NK-92 (cell line): Measurements from ENCODE around the gene PIF1.
"Not testable (repeated sequence)": the region's sequence is repeated elsewhere in the genome, so short reads cannot be mapped to it uniquely, and the experiment has no call there.

Experiments used
- DNase-seq: peaks from one replicate; lab custom pipeline; 2025; ENCODE audit not compliant: unreplicated experiment; lab: John Stamatoyannopoulos, UW

Gene PIF1

GRCh38 chr15:64809649-64810496 is 15.6 kb downstream of the PIF1 start:
- DNase-seq: no peak

DNA sequence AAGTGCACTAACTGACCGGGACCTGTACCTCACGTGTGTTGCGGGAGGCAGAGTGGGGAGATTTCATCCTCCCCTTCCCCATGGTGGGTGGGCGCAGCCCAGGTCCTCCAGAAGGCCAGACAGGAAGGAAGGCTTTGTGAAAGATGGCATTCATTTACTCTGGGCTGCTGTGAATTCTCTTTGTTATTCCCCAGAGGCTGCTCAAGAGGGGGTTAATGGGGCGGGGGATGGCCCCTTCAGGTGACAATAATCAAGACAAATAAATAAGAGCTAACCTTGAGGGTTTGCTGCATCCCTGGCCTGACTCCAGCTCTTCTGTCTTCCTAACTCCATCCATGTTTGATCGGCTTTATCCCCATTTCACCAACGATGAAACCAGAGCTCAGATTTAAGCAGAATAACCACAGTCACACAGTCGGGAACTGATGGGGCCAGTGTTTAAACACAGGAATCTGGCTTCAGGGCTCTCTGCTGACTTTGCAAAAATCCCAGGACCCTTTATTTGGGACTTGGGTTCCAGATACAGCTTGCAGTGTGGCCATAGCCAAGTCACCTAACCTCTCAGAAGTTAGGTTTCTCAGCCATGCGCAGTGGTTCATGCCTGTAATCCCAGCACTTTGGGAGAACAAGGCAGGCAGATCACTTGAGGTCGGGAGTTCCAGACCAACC is 16.5 kb downstream of the PIF1 start:
- DNase-seq: no peak

- DNase-seq: no peak
Observed at GRCh38 chr15:64807751-64808222, 17.7 kb downstream of the PIF1 start.

- DNase-seq: no peak
Observed at GRCh38 chr15:64807051-64807749, 18.2 kb downstream of the PIF1 start.

DNA sequence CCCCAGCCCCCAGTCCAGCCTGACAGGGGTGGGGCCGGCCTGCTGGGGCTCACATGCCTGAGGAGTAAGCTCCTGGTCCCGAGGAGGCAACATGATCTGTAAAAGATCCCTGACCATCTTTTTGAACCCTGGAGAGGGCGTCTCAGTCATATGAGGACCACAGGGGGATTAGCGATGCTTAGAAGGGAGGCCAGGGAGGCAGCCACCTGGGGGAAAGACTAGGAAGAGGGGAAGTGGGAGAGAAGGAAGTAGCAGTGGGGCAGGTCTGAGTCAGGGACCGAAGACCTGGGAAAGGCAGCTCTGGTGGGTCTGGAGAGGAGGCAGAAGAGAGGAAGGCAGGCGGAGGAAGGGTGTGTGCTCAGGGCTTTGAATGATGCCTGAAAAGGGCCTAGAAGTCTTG is 18.9 kb downstream of the PIF1 start:
- no peak for DNase-seq

DNA sequence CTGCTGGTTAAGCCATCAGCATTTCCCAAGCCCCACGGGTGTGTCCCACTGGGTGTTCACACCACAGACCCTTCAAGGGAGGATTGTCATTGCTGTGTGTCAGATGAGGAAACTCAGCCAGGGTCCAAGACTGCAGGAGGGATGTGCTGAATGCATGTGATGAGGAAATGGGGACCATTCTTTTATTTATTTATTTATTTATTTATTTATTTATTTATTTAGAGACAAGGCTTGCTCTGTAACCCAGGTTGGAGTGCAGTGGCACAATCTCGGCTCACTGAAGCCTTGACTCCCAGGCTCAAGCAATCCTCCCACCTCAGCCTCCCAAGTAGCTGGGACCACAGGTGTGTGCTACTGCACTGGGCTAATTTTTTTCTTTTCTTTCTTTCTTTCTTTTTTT is 20.8 kb downstream of the PIF1 start:
- DNase-seq: no peak

DNA sequence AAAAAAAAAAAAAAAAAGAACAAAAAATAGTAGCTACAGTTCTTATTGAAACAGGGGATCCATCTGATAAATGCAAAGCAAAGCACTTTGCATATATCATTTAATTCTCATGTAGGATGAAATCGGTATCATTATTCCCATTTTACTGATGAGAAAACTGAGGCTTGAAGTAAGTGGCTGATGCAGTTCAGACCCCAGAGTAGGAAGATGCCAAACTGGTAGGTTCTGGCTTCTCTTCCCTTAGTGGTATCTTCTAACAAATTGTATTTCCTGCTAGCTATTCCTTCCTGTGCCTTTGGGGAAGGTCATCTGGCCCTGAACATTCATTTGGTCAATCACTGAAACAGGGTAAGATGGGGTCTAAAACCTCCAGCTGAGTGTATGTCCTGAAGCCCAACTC is 21.9 kb downstream of the PIF1 start:
- no peak for DNase-seq

GRCh38 chr15:64800476-64800875 is 25.0 kb downstream of the PIF1 start:
- no peak for DNase-seq

GRCh38 chr15:64798905-64799304 is 26.5 kb downstream of the PIF1 start:
- DNase-seq: not testable (repeated sequence)

DNA sequence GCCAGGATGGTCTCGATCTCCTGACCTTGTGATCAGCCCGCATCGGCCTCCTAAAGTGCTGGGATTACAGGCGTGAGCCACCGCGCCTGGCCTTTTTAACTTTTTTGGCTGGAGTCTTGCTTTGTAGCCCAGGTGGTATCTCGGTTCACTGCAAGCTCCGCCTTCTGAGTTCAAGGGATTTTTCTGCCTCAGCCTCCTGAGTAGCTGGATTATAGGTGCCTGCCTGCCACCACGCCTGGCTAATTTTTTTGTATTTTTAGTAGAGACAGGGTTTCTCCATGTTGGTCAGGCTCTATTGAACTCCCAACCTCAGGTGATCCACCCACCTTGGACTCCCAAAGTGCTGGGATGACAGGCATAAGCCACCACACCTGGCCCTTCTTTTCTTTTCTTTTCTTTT is 29.5 kb downstream of the PIF1 start:
- DNase-seq: not testable (repeated sequence)

- not testable (repeated sequence) for DNase-seq
Observed at GRCh38 chr15:64795299-64795698, 30.1 kb downstream of the PIF1 start.

- no peak for DNase-seq
Observed at GRCh38 chr15:64792282-64792681, 33.2 kb downstream of the PIF1 start.

- DNase-seq: no peak
Observed at GRCh38 chr15:64791401-64791800, 34.0 kb downstream of the PIF1 start.

DNA sequence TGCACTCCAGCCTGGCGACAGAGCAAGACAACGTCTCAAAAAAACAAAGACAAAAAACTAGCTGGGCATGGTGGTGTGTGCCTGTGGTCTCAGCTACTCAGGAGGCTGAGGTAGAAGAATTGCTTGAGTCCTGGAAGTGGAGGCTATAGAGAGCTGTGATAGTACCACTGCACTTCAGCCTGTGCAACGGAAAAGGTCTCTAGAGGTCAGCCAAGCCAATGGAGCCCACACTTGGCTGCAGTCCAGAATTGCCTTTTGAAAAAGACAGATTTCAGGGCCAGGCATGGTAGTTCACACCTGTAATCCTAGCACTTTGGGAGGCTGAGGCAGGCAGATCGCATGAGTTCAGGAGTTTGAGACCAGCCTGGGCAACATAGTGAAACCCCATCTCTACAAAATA is 41.7 kb downstream of the PIF1 start:
- DNase-seq: no peak

- no peak for DNase-seq
Observed at GRCh38 chr15:64782751-64783150, 42.7 kb downstream of the PIF1 start.

DNA sequence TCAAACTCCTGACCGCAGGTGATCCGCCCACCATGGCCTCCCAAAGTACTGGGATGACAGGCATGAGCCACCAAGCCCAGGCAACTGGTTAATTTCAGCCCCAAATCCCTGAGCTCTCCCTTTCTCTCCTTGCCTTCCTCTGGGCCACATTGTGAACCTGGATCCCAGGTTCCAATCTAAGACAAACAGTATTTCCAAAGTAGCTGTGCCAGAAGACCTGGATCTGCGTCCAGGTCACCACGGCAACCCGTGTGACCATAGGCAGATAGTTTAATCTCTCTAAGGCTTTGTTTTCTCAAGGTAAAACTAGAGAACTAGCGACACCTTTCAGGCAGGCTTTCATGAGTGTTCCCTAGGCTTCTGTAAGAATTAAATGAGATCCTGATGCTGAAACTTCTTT is 44.1 kb downstream of the PIF1 start:
- no peak for DNase-seq

GRCh38 chr15:64780600-64781156 is 44.8 kb downstream of the PIF1 start:
- no peak for DNase-seq

DNA sequence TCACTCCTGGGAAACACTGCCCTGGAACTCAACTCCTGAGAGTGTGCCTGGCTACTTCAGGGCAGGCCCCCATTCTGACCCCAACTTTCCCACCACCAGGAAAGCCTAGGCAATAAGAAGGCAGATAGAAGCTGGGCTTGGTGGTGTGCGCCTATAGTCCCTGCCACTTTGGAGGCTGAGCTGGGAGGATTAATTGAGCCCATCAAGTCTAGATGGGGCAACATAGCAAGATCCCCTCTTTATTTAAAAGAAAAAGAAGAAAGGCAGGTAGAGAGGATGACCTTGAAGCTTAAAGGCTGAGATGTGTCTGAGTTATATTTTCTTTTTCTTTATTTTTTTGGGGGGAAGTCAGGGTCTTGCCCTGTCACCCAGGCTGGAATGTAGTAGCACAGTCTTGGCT is 45.8 kb downstream of the PIF1 start:
- no peak for DNase-seq

DNA sequence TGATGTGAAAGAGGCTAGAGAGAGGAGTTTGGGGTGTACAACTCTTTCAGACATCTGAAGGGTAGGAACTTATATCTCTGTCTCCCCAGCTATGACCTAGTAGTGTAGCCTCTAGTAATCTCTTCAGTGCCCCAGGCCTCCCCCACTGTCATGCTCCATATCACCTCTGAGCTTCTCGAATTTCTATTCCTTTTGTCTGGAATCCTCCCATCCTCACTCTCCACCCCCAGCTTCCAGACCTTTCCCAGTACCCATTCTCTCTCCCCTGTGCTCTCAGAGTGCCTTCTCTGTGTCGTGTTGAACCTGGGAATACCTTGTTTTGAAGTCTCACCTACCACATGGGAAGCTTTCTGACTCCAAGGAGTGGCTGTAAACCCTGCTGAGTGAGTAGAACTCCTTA is 46.4 kb downstream of the PIF1 start:
- DNase-seq: no peak

- no peak for DNase-seq
Observed at GRCh38 chr15:64776402-64776786, 49.1 kb downstream of the PIF1 start.

DNA sequence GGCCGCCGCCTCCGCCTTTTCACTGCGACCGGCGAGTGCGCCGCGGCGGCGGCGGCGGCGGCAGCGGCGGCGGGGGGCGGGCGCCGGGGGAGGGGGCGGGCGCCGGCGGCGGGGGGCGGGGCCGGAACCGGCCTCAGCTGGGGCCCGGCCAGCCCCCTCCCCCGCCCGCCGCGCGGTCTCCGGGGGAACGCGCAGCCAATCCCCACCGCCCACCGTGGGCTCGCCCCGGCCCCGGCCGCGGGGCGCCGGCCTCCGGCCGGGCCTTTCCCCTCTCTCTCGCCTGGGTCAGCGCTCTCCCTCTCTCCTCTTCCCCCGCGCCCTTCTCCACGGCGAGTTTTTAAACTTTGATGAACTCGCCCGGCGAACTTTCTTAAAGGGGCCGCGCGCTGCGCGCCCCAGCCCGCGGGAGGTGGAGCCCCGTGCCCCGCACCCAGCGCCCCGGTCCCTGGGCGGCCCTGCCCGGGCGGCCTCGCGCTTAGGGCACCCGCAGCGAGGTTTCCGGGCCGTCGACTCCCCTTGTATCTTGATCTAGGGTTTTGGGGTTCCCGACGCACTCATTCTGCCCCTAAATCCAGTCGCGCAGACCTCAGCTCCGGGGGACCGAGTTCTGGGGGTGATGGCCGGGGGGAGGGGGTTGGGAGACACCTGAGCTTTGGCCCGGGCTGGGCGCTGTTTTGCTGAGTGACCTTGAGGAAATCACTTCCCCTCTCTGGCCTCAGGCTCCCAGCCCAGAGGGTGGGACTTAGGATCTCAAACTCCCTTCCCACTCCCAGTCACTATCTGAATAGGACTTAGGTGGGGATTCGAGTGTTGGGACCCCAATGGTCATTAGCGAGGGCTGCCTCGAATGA is 49.7 kb downstream of the PIF1 start, which contains the start of gene RBPMS2:
Gene RBPMS2, minus strand, starts transcription at position 39 of the 851 bp plus-strand sequence. CDS start 270 bp downstream, outside the sequence.
- no peak for DNase-seq
